ENCODE results near the gene VPS13A.

DNA sequence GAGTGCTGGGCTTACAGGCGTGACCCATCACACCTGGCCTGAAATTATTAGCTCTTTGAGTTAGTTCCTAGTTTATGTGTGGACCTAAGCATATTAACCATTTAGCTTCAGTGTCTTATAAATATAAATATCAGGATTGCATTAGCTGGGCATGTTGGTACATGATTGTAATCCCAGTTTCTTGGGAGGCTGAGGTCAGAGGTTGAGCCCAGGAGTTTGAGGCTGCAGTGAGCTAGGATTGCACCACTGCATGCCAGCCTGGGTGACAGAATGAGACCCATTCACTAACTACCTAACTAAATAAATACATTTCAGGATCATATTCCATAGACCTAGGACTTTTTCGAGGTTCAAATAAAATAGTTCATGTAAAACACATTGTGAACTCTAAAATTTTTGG, 129.8 kb downstream of the VPS13A start:
- no peak for TF ChIP-seq POLR2A (IDR thresholded peaks at IDR 0.05)
- TF ChIP-seq, protein P1, sequence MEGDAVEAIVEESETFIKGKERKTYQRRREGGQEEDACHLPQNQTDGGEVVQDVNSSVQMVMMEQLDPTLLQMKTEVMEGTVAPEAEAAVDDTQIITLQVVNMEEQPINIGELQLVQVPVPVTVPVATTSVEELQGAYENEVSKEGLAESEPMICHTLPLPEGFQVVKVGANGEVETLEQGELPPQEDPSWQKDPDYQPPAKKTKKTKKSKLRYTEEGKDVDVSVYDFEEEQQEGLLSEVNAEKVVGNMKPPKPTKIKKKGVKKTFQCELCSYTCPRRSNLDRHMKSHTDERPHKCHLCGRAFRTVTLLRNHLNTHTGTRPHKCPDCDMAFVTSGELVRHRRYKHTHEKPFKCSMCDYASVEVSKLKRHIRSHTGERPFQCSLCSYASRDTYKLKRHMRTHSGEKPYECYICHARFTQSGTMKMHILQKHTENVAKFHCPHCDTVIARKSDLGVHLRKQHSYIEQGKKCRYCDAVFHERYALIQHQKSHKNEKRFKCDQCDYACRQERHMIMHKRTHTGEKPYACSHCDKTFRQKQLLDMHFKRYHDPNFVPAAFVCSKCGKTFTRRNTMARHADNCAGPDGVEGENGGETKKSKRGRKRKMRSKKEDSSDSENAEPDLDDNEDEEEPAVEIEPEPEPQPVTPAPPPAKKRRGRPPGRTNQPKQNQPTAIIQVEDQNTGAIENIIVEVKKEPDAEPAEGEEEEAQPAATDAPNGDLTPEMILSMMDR (IDR thresholded peaks at IDR 0.05), result no peak

All from uterus (tissue), 2 donors.